ENCODE measurements around the gene PPP1R1A.

DNA sequence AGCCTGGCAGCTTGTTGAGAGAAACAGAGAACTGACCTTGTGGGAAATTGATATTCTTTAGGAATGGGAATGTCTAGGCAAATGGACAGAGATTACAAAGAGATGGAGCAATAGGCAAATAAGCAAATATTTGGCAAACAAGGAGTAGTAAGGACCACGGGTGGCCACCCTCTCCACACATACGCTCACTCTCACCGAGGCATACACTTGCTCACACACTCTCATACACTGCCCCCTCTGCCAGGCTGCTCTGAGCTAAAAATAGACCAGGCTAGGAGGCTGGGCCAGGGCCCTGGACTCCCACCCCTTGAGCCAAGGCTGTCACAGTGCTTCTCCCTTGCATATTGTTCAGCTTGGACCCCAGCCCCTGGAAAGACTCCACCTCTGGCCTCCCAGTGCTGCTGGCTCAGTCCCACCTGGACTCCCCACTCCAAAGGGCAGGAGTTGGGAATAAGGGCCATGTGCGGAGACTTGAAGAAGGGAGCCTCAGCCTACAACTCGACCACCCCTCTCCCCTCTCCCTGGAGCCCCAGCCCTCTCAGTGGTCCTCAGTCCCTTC lies 1.1 kb downstream of the PPP1R1A start:
- TF ChIP-seq, protein P1, sequence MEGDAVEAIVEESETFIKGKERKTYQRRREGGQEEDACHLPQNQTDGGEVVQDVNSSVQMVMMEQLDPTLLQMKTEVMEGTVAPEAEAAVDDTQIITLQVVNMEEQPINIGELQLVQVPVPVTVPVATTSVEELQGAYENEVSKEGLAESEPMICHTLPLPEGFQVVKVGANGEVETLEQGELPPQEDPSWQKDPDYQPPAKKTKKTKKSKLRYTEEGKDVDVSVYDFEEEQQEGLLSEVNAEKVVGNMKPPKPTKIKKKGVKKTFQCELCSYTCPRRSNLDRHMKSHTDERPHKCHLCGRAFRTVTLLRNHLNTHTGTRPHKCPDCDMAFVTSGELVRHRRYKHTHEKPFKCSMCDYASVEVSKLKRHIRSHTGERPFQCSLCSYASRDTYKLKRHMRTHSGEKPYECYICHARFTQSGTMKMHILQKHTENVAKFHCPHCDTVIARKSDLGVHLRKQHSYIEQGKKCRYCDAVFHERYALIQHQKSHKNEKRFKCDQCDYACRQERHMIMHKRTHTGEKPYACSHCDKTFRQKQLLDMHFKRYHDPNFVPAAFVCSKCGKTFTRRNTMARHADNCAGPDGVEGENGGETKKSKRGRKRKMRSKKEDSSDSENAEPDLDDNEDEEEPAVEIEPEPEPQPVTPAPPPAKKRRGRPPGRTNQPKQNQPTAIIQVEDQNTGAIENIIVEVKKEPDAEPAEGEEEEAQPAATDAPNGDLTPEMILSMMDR (IDR thresholded peaks at IDR 0.05), result no peak
- no peak for TF ChIP-seq POLR2A (IDR thresholded peaks at IDR 0.05)
